Testis (tissue), 2 donors: ENCODE results near the gene MAGI2.

Source experiments
- POLR2A ChIP-seq: fragments of 450-650 bp; IDR thresholded peaks from one replicate; pipeline ENCODE4 v1.6.1; 2017; ENCODE audit warnings: antibody characterized with exemption, mild to moderate bottlenecking, moderate library complexity
- TF ChIP-seq, protein P1 (sequence below), 3 experiments: fragments of 450-650 bp in 2 of 3; fragments of 200-600 bp in 1 of 3; sonication (generic) in 1 of 3; IDR thresholded peaks; one replicate each; pipeline ENCODE4 v1.5.1; 2016 to 2019; ENCODE audit warnings: antibody characterized with exemption in 3 of 3, mild to moderate bottlenecking in 2 of 3, moderate library complexity in 1 of 3

- TF ChIP-seq, protein P1, sequence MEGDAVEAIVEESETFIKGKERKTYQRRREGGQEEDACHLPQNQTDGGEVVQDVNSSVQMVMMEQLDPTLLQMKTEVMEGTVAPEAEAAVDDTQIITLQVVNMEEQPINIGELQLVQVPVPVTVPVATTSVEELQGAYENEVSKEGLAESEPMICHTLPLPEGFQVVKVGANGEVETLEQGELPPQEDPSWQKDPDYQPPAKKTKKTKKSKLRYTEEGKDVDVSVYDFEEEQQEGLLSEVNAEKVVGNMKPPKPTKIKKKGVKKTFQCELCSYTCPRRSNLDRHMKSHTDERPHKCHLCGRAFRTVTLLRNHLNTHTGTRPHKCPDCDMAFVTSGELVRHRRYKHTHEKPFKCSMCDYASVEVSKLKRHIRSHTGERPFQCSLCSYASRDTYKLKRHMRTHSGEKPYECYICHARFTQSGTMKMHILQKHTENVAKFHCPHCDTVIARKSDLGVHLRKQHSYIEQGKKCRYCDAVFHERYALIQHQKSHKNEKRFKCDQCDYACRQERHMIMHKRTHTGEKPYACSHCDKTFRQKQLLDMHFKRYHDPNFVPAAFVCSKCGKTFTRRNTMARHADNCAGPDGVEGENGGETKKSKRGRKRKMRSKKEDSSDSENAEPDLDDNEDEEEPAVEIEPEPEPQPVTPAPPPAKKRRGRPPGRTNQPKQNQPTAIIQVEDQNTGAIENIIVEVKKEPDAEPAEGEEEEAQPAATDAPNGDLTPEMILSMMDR (IDR thresholded peaks at IDR 0.05), result no peak
- no peak for TF ChIP-seq POLR2A
These were observed 71.5 kb downstream of the MAGI2 start for GRCh38 chr7:79381921-79382320.
